Neural cell (in vitro differentiated cells): ENCODE results near the gene OR6K2.

Experiments
- TAF1 ChIP-seq: IDR thresholded peaks from 2 replicates; pipeline ENCODE4 v1.6.1; 2012; ENCODE audit warnings: low read depth
- TF ChIP-seq, protein P1 (sequence below): IDR thresholded peaks from 2 replicates; pipeline ENCODE4 v1.6.1; 2012; ENCODE audit warnings: borderline replicate concordance
- TF ChIP-seq, protein P2 (sequence below): fragments of 450-650 bp; IDR thresholded peaks from 2 replicates; pipeline ENCODE4 v1.5.1; 2014; ENCODE audit warnings: antibody characterized with exemption, mild to moderate bottlenecking, moderate library complexity; ENCODE audit not compliant: poor library complexity, severe bottlenecking

DNA sequence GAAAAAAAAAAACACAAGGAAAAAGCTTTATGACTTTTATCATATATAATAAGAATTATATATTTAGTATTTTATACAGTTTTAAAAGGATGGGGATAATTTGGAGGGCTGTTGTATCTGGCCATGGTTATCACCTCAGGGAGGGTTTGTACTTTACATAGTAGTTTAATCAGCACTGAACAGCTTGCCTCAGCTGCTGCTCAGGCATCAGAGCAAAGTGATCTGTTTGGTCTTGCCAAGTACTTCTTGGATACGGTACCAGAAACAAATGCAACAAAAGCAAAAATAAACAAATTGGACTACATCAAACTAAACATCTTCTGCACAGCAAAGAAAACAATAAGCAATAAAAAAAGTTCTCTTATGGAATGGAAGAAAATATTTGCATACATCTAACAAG lies 11.3 kb downstream of the OR6K2 start:
- TF ChIP-seq, protein P1, sequence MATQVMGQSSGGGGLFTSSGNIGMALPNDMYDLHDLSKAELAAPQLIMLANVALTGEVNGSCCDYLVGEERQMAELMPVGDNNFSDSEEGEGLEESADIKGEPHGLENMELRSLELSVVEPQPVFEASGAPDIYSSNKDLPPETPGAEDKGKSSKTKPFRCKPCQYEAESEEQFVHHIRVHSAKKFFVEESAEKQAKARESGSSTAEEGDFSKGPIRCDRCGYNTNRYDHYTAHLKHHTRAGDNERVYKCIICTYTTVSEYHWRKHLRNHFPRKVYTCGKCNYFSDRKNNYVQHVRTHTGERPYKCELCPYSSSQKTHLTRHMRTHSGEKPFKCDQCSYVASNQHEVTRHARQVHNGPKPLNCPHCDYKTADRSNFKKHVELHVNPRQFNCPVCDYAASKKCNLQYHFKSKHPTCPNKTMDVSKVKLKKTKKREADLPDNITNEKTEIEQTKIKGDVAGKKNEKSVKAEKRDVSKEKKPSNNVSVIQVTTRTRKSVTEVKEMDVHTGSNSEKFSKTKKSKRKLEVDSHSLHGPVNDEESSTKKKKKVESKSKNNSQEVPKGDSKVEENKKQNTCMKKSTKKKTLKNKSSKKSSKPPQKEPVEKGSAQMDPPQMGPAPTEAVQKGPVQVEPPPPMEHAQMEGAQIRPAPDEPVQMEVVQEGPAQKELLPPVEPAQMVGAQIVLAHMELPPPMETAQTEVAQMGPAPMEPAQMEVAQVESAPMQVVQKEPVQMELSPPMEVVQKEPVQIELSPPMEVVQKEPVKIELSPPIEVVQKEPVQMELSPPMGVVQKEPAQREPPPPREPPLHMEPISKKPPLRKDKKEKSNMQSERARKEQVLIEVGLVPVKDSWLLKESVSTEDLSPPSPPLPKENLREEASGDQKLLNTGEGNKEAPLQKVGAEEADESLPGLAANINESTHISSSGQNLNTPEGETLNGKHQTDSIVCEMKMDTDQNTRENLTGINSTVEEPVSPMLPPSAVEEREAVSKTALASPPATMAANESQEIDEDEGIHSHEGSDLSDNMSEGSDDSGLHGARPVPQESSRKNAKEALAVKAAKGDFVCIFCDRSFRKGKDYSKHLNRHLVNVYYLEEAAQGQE, result no peak
- TF ChIP-seq TAF1, result no peak
- TF ChIP-seq, protein P2, sequence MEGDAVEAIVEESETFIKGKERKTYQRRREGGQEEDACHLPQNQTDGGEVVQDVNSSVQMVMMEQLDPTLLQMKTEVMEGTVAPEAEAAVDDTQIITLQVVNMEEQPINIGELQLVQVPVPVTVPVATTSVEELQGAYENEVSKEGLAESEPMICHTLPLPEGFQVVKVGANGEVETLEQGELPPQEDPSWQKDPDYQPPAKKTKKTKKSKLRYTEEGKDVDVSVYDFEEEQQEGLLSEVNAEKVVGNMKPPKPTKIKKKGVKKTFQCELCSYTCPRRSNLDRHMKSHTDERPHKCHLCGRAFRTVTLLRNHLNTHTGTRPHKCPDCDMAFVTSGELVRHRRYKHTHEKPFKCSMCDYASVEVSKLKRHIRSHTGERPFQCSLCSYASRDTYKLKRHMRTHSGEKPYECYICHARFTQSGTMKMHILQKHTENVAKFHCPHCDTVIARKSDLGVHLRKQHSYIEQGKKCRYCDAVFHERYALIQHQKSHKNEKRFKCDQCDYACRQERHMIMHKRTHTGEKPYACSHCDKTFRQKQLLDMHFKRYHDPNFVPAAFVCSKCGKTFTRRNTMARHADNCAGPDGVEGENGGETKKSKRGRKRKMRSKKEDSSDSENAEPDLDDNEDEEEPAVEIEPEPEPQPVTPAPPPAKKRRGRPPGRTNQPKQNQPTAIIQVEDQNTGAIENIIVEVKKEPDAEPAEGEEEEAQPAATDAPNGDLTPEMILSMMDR, result no peak
